ENCODE results near the gene FOXI1.

- no peak for TF ChIP-seq FOXP2 (optimal IDR thresholded peaks at IDR 0.05; ENCODE audit: borderline replicate concordance, extremely low read depth, extremely low read length, insufficient read depth)
- no peak for TF ChIP-seq POLR2AphosphoS5 (IDR thresholded peaks at IDR 0.05; ENCODE audit: low read depth, low read length)
Measured at GRCh38 chr5:170087168-170087817, 18.4 kb upstream of the FOXI1 start.
